Neural crest cell (in vitro differentiated cells): ENCODE results near the gene TCAP. TPM values are rescaled to one million over a fixed set of nuclear protein-coding genes. Genes with fewer than 3 reads are reported as not detected.

Experiments used
- DNase-seq: peaks from one replicate; pipeline ENCODE4 v3.0.0; 2021; ENCODE audit warnings: low read depth, mixed read lengths, low spot score
- H3K27ac Mint-ChIP-seq: one replicate; pipeline ENCODE4 v1.8.0; 2021; ENCODE audit warnings: mild to moderate bottlenecking, mixed read lengths; ENCODE audit not compliant: unreplicated experiment
- H3K27me3 Mint-ChIP-seq: 2 replicates; pipeline ENCODE4 v1.8.0; 2021; ENCODE audit warnings: low read depth, mild to moderate bottlenecking, mixed read lengths
- H3K36me3 Mint-ChIP-seq: 2 replicates; pipeline ENCODE4 v1.8.0; 2021; ENCODE audit warnings: low read depth, mild to moderate bottlenecking, mixed read lengths
- H3K4me1 Mint-ChIP-seq: 2 replicates; pipeline ENCODE4 v1.8.0; 2021; ENCODE audit warnings: mixed read lengths
- H3K4me3 Mint-ChIP-seq: one replicate; pipeline ENCODE4 v1.8.0; 2021; ENCODE audit warnings: mild to moderate bottlenecking, mixed read lengths
- H3K9me3 Mint-ChIP-seq: 2 replicates; pipeline ENCODE4 v1.8.0; 2021; ENCODE audit warnings: mixed read lengths
- total RNA-seq: library from RNA; stranded (reverse); gene quantifications from 2 replicates; pipeline ENCODE4 v1.2.1, GENCODE V29; 2021
- TF ChIP-seq, protein P1 (sequence below): fragments of 200-600 bp; sonication (generic); conservative IDR thresholded peaks from 2 replicates; pipeline ENCODE4 v1.5.0; 2021; ENCODE audit warnings: antibody characterized with exemption, mild to moderate bottlenecking

TCAP gene
- total RNA-seq, 1 donor from 2014 or later: 2.8 TPM

- Mint-ChIP-seq H3K36me3 (no peaks in the 10 kb centered on the region), H3K4me3 (no peak overlapping the region), H3K27me3 (peaks cover 90% of the 10 kb centered on the region), H3K27ac (no peak overlapping the region), H3K9me3 (no peaks in the 10 kb centered on the region), H3K4me1 (peaks cover 5% of the 10 kb centered on the region)
- TF ChIP-seq, protein P1, sequence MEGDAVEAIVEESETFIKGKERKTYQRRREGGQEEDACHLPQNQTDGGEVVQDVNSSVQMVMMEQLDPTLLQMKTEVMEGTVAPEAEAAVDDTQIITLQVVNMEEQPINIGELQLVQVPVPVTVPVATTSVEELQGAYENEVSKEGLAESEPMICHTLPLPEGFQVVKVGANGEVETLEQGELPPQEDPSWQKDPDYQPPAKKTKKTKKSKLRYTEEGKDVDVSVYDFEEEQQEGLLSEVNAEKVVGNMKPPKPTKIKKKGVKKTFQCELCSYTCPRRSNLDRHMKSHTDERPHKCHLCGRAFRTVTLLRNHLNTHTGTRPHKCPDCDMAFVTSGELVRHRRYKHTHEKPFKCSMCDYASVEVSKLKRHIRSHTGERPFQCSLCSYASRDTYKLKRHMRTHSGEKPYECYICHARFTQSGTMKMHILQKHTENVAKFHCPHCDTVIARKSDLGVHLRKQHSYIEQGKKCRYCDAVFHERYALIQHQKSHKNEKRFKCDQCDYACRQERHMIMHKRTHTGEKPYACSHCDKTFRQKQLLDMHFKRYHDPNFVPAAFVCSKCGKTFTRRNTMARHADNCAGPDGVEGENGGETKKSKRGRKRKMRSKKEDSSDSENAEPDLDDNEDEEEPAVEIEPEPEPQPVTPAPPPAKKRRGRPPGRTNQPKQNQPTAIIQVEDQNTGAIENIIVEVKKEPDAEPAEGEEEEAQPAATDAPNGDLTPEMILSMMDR: no peak
- DNase-seq: no peak
Measured at GRCh38 chr17:39624313-39624712, 40.8 kb upstream of the TCAP start.

DNA sequence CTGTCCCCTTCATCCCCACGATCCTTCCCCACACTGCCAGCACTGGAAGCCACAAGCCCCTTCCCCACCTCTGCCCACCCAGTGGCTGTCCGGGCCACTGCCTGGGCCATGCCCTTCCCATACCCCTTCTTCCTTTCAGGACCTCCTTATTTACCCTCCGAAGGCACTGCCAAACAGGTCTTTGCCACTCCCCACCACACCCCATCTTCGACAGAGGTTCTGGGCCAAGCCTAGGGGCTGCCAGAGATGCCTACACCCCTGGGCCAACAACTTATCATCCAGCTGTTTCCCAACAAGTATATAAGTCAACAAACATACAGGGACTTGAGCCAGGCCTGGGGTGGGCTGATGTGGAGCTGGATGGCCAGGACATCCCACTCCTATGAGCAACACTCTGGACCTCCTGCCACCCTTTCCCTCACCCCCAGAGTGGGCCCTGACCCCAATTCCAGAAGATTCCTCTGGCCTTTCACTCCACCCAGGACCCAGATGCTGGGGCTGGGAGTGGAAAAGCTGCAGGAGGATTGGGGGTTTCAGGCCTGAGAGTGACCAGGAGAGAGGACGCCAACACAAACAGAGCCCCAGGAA, 39.9 kb upstream of the TCAP start:
- Mint-ChIP-seq H3K9me3 (no peaks in the 10 kb centered on the region), H3K4me3 (no peak overlapping the region), H3K27me3 (peaks cover 90% of the 10 kb centered on the region), H3K27ac (no peak overlapping the region), H3K36me3 (no peaks in the 10 kb centered on the region), H3K4me1 (peaks cover 5% of the 10 kb centered on the region)
- no peak for DNase-seq
- TF ChIP-seq, protein P1: no peak

GRCh38 chr17:39626171-39627046, 38.7 kb upstream of the TCAP start, which contains the start of gene PPP1R1B:
PPP1R1B (plus strand) TSS chr17:39626952; CDS start chr17:39627393, 441 bp downstream.
- Mint-ChIP-seq H3K9me3 (no peaks in the 10 kb centered on the region), H3K27ac (no peak within 1 kb of the TSS), H3K4me3 (no peak within 1 kb of the TSS), H3K27me3 (peaks cover 90% of the 10 kb centered on the region), H3K36me3 (no peaks in the 10 kb centered on the region), H3K4me1 (peaks cover 8% of the 10 kb centered on the region)
- TF ChIP-seq, protein P1: no peak
- DNase-seq: no peak

DNA sequence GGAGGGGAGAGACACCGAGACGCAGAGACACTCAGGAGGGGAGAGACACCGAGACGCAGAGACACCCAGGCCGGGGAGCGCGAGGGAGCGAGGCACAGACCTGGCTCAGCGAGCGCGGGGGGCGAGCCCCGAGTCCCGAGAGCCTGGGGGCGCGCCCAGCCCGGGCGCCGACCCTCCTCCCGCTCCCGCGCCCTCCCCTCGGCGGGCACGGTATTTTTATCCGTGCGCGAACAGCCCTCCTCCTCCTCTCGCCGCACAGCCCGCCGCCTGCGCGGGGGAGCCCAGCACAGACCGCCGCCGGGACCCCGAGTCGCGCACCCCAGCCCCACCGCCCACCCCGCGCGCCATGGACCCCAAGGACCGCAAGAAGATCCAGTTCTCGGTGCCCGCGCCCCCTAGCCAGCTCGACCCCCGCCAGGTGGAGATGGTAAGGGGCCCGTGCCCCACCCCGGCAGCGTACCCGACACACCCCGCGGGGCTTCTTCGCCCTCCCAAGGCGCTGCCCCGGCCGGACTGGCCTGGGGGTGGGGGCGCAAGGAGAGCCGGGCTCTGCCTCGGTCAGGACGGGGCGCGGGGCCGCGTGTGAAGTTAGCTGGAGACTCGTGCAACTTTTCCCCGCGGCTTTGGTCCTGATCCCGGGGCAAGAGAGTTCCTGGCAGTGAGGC, 38.0 kb upstream of the TCAP start:
- TF ChIP-seq, protein P1: no peak
- DNase-seq: no peak
- peaks cover 4% of the 10 kb centered on the region for H3K4me1 Mint-ChIP-seq
- H3K9me3 Mint-ChIP-seq: no peaks in the 10 kb centered on the region
- H3K4me3 Mint-ChIP-seq: no peak overlapping the region
- H3K27ac Mint-ChIP-seq: no peak overlapping the region
- peaks cover 91% of the 10 kb centered on the region for H3K27me3 Mint-ChIP-seq
- H3K36me3 Mint-ChIP-seq: no peaks in the 10 kb centered on the region

GRCh38 chr17:39627712-39628516, 37.2 kb upstream of the TCAP start:
- TF ChIP-seq, protein P1: no peak
- DNase-seq: no peak
- Mint-ChIP-seq H3K36me3 (no peaks in the 10 kb centered on the region), H3K27me3 (peaks cover 94% of the 10 kb centered on the region), H3K9me3 (no peaks in the 10 kb centered on the region), H3K4me3 (no peak overlapping the region), H3K27ac (no peak overlapping the region), H3K4me1 (peaks cover 4% of the 10 kb centered on the region)
